ENCODE data around the gene CDKAL1.
A peak's percentile ranks its signal among the peaks of the same experiment; 100 is the strongest.
"Not testable (repeated sequence)": the region's sequence is repeated elsewhere in the genome, so short reads cannot be mapped to it uniquely, and the experiment has no call there.

Gene CDKAL1

GRCh38 chr6:20924094-20924493 lies 389.8 kb downstream of the CDKAL1 start:
- not testable (repeated sequence) for DNase-seq (ENCODE audit: low read depth)

- DNase-seq (ENCODE audit: low read depth) = peak; percentile 61
These were observed 390.8 kb downstream of the CDKAL1 start for GRCh38 chr6:20924911-20925543.

GRCh38 chr6:20927130-20927860 lies 393.0 kb downstream of the CDKAL1 start:
- DNase-seq (ENCODE audit: low read depth) = no peak

- DNase-seq (ENCODE audit: low read depth) = no peak
These were observed 395.0 kb downstream of the CDKAL1 start for GRCh38 chr6:20929283-20929682.

- no peak for DNase-seq (ENCODE audit: low read depth)
These were observed 396.8 kb downstream of the CDKAL1 start for GRCh38 chr6:20931093-20931492.

GRCh38 chr6:20931772-20932171 lies 397.5 kb downstream of the CDKAL1 start:
- no peak for DNase-seq (ENCODE audit: low read depth)

GRCh38 chr6:20932284-20932683 lies 398.0 kb downstream of the CDKAL1 start:
- no peak for DNase-seq (ENCODE audit: low read depth)

GRCh38 chr6:20933057-20933788 lies 399.0 kb downstream of the CDKAL1 start:
- no peak for DNase-seq (ENCODE audit: low read depth)

GRCh38 chr6:20936949-20937348 lies 402.7 kb downstream of the CDKAL1 start:
- DNase-seq (ENCODE audit: low read depth) = no peak

GRCh38 chr6:20939161-20939775 lies 405.0 kb downstream of the CDKAL1 start:
- no peak for DNase-seq (ENCODE audit: low read depth)

- DNase-seq (ENCODE audit: low read depth) = no peak
These were observed 408.9 kb downstream of the CDKAL1 start for GRCh38 chr6:20943040-20943627.

GRCh38 chr6:20943922-20944321 lies 409.7 kb downstream of the CDKAL1 start:
- no peak for DNase-seq (ENCODE audit: low read depth)

- DNase-seq (ENCODE audit: low read depth) = peak; percentile 23
These were observed 411.8 kb downstream of the CDKAL1 start for GRCh38 chr6:20946022-20946421.

- DNase-seq (ENCODE audit: low read depth) = no peak
These were observed 412.6 kb downstream of the CDKAL1 start for GRCh38 chr6:20946890-20947289.

GRCh38 chr6:20947977-20948376 lies 413.7 kb downstream of the CDKAL1 start:
- DNase-seq (ENCODE audit: low read depth) = no peak

- no peak for DNase-seq (ENCODE audit: low read depth)
These were observed 414.3 kb downstream of the CDKAL1 start for GRCh38 chr6:20948556-20948955.

- DNase-seq (ENCODE audit: low read depth) = no peak
These were observed 414.9 kb downstream of the CDKAL1 start for GRCh38 chr6:20949138-20949537.

- peak; percentile 88 for DNase-seq (ENCODE audit: low read depth)
These were observed 418.6 kb downstream of the CDKAL1 start for GRCh38 chr6:20952699-20953474.

- no peak for DNase-seq (ENCODE audit: low read depth)
These were observed 420.1 kb downstream of the CDKAL1 start for GRCh38 chr6:20954315-20954714.

- no peak for DNase-seq (ENCODE audit: low read depth)
These were observed 420.9 kb downstream of the CDKAL1 start for GRCh38 chr6:20955131-20955530.

- DNase-seq (ENCODE audit: low read depth) = no peak
These were observed 421.5 kb downstream of the CDKAL1 start for GRCh38 chr6:20955751-20956150.
